Kidney (tissue), 22 donors: ENCODE measurements around the gene ITGB4. TPM values are rescaled to one million over a fixed set of nuclear protein-coding genes. Genes with fewer than 3 reads are reported as not detected.
A peak's percentile ranks its signal among the peaks of the same experiment; 100 is the strongest.

ENCODE experiments used
- DNase-seq, 5 donors: peaks; one replicate each; pipeline ENCODE4 v3.0.0-alpha.2; 2013 to 2020
- FAIRE-seq: peaks from 2 replicates; lab custom pipeline; 2012; peaks lifted over from hg19 to GRCh38; lab: Jason Lieb, UNC
- H3K27ac ChIP-seq, 2 donors: one replicate each; pipeline ENCODE4 v1.7.0; 2013; ENCODE audit warnings: low read depth in 2 of 2, low read length in 2 of 2, inconsistent platforms in 1 of 2
- H3K27me3 ChIP-seq: one replicate; pipeline ENCODE4 v1.7.1; 2013; ENCODE audit warnings: low read length, inconsistent platforms; ENCODE audit not compliant: control insufficient read depth, insufficient read depth
- H3K36me3 ChIP-seq, 3 donors: one replicate each; pipeline versions ENCODE4 v1.7.0 to v1.7.1; 2013; ENCODE audit warnings: low read length in 3 of 3, control low read depth in 1 of 3, inconsistent platforms in 1 of 3; ENCODE audit not compliant: insufficient read depth in 3 of 3, control insufficient read depth in 2 of 3
- H3K4me1 ChIP-seq, 3 donors: one replicate each; pipeline versions ENCODE4 v1.7.0 to v1.7.1; 2013; ENCODE audit warnings: low read length in 3 of 3, inconsistent platforms in 1 of 3, low read depth in 1 of 3; ENCODE audit not compliant: control insufficient read depth in 2 of 3, insufficient read depth in 2 of 3
- H3K4me3 ChIP-seq, 3 donors: one replicate each; pipeline versions ENCODE4 v1.7.0 to v1.8.1; 2013; ENCODE audit warnings: low read length in 3 of 3, control low read depth in 1 of 3, inconsistent platforms in 1 of 3
- H3K9ac ChIP-seq, 3 donors: one replicate each; pipeline versions ENCODE4 v1.7.0 to v1.7.1; 2013; ENCODE audit warnings: low read length in 3 of 3, control low read depth in 1 of 3, inconsistent platforms in 1 of 3
- H3K9me3 ChIP-seq, 3 donors: one replicate each; pipeline versions ENCODE4 v1.7.0 to v1.7.1; 2013; ENCODE audit warnings: low read length in 3 of 3, control low read depth in 1 of 3, inconsistent platforms in 1 of 3; ENCODE audit not compliant: control insufficient read depth in 2 of 3, insufficient read depth in 1 of 3
- CTCF ChIP-seq: IDR thresholded peaks from 3 replicates; pipeline ENCODE4 v1.5.1; 2012; ENCODE audit warnings: mild to moderate bottlenecking, moderate library complexity, borderline replicate concordance; ENCODE audit not compliant: insufficient read depth; ENCODE audit errors: extremely low read depth
- intact Hi-C: fragments of 100-400 bp; cut with DNase I; formaldehyde crosslinking; loops from one replicate; pipeline ENCODE4 v1.11.1; 2022
- long read RNA-seq, 10 donors: library from polyadenylated mRNA in 1 of 10; unstranded in 1 of 10; transcript quantifications; one replicate each; pipeline ENCODE4 v2.0.0 and lab custom pipeline, GENCODE V29; 2021 to 2026
- polyA plus RNA-seq: library from polyadenylated mRNA; stranded (reverse); fragments of 350-450 nt; fragmentation: Illumina TruSeq; extraction: RNeasy Lipid Tissue Mini Kit (QIAGEN cat#74804); gene quantifications from one replicate; pipeline ENCODE4 v1.2.3, GENCODE V29; 2014; ENCODE audit warnings: low read depth, low replicate concordance; ENCODE audit not compliant: insufficient read depth
- total RNA-seq: library from RNA; stranded (reverse); fragmentation: NEBNext Ultra II Directional; extraction: Animal tissue kit (Norgen Biotek cat#: 25700); gene quantifications from one replicate; pipeline ENCODE4 v1.2.1, GENCODE V29; 2021
- donor health status: control.
- donor health status: control.
- donor health status: control.
- donor health status: control.
- donor health status: control.
- donor health status: DM: yes; HTN: yes; CAD: no.
- donor health status: Normal renal cell carcinoma (clear cell type).

ITGB4 gene
- total RNA-seq, result 149 TPM
- polyA plus RNA-seq, result 15.7 TPM
- long read RNA-seq, donor 1, full-length matches to known transcripts, result 1 of 1 reads
- long read RNA-seq, donor 1, partial matches to known transcripts, result 0 of 1 reads
- long read RNA-seq, donor 1, other reads (novel, unspliced or antisense), result 0 of 1 reads
- long read RNA-seq, donor 2, partial matches to known transcripts, result 36 of 36 reads
- long read RNA-seq, donor 2, other reads (novel, unspliced or antisense), result 0 of 36 reads
- long read RNA-seq, donor 3, result 0 reads
- long read RNA-seq, donor 4, result 0 reads
- long read RNA-seq, donor 5, result 0 reads
- long read RNA-seq, donor 6, result 0 reads
- long read RNA-seq, donor 7, full-length matches to known transcripts, result 3 of 58 reads
- long read RNA-seq, donor 7, partial matches to known transcripts, result 43 of 58 reads
- long read RNA-seq, donor 7, other reads (novel, unspliced or antisense), result 12 of 58 reads
- long read RNA-seq, donor 8, partial matches to known transcripts, result 15 of 15 reads
- long read RNA-seq, donor 8, other reads (novel, unspliced or antisense), result 0 of 15 reads
- long read RNA-seq, donor 9, partial matches to known transcripts, result 11 of 30 reads
- long read RNA-seq, donor 9, other reads (novel, unspliced or antisense), result 19 of 30 reads
- long read RNA-seq, donor 10, partial matches to known transcripts, result 1,361 of 1,414 reads
- long read RNA-seq, donor 10, other reads (novel, unspliced or antisense), result 53 of 1,414 reads

GRCh38 chr17:75720656-75721462 lies at the start of gene ITGB4:
TSS of gene ITGB4 (plus strand) at chr17:75721459. CDS start at chr17:75724704, 3,245 bp downstream.
- DNase-seq (peak; percentile 76 to 94 (median 78)), FAIRE-seq (no peak)
- Histone ChIP-seq H3K4me1 (peaks cover 0 to 12% (median 0%) of the 10 kb centered on the region in 3 donors), H3K9me3 (no peaks in the 10 kb centered on the region), H3K9ac (peak within 1 kb of the TSS in 1 of 3 donors; percentile 51), H3K36me3 (no peaks in the 10 kb centered on the region), H3K27ac (peak within 1 kb of the TSS; percentile 53 to 57), H3K27me3 (no peaks in the 10 kb centered on the region), H3K4me3 (peak within 1 kb of the TSS in 2 of 3 donors; percentile 49 to 56)
- TF ChIP-seq CTCF, result no peak
- intact Hi-C loops, result no loop called here

GRCh38 chr17:75672011-75672410 lies 49.2 kb upstream of the ITGB4 start:
- intact Hi-C loops, result no loop called here
- DNase-seq (peak in 1 of 5 donors; percentile 29), FAIRE-seq (no peak)
- Histone ChIP-seq H3K27ac (no peak overlapping the region), H3K4me1 (peaks cover 0 to 8% (median 0%) of the 10 kb centered on the region in 3 donors), H3K9me3 (no peaks in the 10 kb centered on the region), H3K4me3 (no peak overlapping the region), H3K27me3 (no peaks in the 10 kb centered on the region), H3K36me3 (peaks cover 3 to 43% (median 17%) of the 10 kb centered on the region in 3 donors), H3K9ac (no peak overlapping the region)
- no peak for TF ChIP-seq CTCF

- no peak overlapping the region for H3K27ac ChIP-seq
- H3K4me3 ChIP-seq, result no peak overlapping the region
- TF ChIP-seq CTCF, result no peak
- DNase-seq (peak in 1 of 5 donors; percentile 0), FAIRE-seq (no peak)
- peaks cover 3 to 47% (median 19%) of the 10 kb centered on the region in 3 donors for H3K36me3 ChIP-seq
- H3K4me1 ChIP-seq, result no peaks in the 10 kb centered on the region
- no peaks in the 10 kb centered on the region for H3K27me3 ChIP-seq
- H3K9ac ChIP-seq, result no peak overlapping the region
- no peaks in the 10 kb centered on the region for H3K9me3 ChIP-seq
- intact Hi-C loops, result no loop called here
These were observed 47.8 kb upstream of the ITGB4 start for GRCh38 chr17:75673487-75673886.
